SU-DHL-6 (cell line): ENCODE results near the gene CHSY3.

Experiments used
- H2AFZ ChIP-seq: fragments of 200-600 bp; sonication (generic); 2 replicates; pipeline ENCODE4 v1.6.1; 2014; ENCODE audit warnings: low read depth, mild to moderate bottlenecking, moderate library complexity, mixed read lengths, antibody characterized with exemption, low read length; ENCODE audit not compliant: severe bottlenecking
- H3F3A ChIP-seq: fragments of 200-600 bp; shearing (Covaris generic); 2 replicates; pipeline ENCODE4 v1.6.0; 2016; ENCODE audit warnings: antibody characterized with exemption, mild to moderate bottlenecking; ENCODE audit not compliant: insufficient read depth
- H3K27ac ChIP-seq: fragments of 200-600 bp; sonication (generic); 2 replicates; pipeline ENCODE4 v1.5.1; 2016; ENCODE audit warnings: low read depth, mild to moderate bottlenecking, low read length, moderate library complexity, mixed read lengths
- H3K27me3 ChIP-seq: fragments of 200-600 bp; sonication (generic), shearing (Covaris generic); 2 replicates; pipeline ENCODE4 v1.6.0; 2014; ENCODE audit warnings: mild to moderate bottlenecking, low read length
- H3K36me3 ChIP-seq: fragments of 200-600 bp; sonication (generic); 2 replicates; pipeline ENCODE4 v1.6.1; 2014; ENCODE audit warnings: mild to moderate bottlenecking, low read length, mixed read lengths
- H3K4me2 ChIP-seq: fragments of 300-600, 200-600 bp; shearing (Covaris generic), sonication (generic); 2 replicates; pipeline ENCODE4 v1.6.0; 2014; ENCODE audit warnings: low read length, low read depth, mild to moderate bottlenecking; ENCODE audit not compliant: poor library complexity, severe bottlenecking
- H3K4me3 ChIP-seq: fragments of 200-600 bp; sonication (generic); 2 replicates; pipeline ENCODE4 v1.5.1; 2014; ENCODE audit warnings: antibody characterized with exemption, low read length, mild to moderate bottlenecking, mixed read lengths; ENCODE audit not compliant: insufficient read depth, poor library complexity, severe bottlenecking
- H3K79me2 ChIP-seq: fragments of 200-600 bp; sonication (generic); 2 replicates; pipeline ENCODE4 v1.6.1; 2014; ENCODE audit warnings: mild to moderate bottlenecking, low read length, moderate library complexity; ENCODE audit not compliant: insufficient read depth
- H3K9ac ChIP-seq: fragments of 200-600 bp; sonication (generic); 2 replicates; pipeline ENCODE4 v1.7.0; 2014; ENCODE audit warnings: mild to moderate bottlenecking, low read length
- H3K9me2 ChIP-seq: fragments of 200-600 bp; sonication (generic); replicated peaks from 2 replicates; pipeline ENCODE4 v1.6.1; 2014; ENCODE audit warnings: low read length; ENCODE audit not compliant: insufficient read depth
- H3K9me3 ChIP-seq: fragments of 200-600 bp; sonication (generic); 2 replicates; pipeline ENCODE4 v1.6.1; 2014; ENCODE audit warnings: low read length, mixed read lengths; ENCODE audit not compliant: insufficient read depth
- H4K20me1 ChIP-seq: fragments of 200-600 bp; sonication (generic); 2 replicates; pipeline ENCODE4 v1.6.1; 2014; ENCODE audit warnings: low read depth, mild to moderate bottlenecking, antibody characterized with exemption, low read length, moderate library complexity, mixed read lengths
- EZH2phosphoT487 ChIP-seq: fragments of 200-600 bp; sonication (generic), shearing (Covaris generic); conservative IDR thresholded peaks from 2 replicates; pipeline ENCODE4 v1.6.1; 2018; ENCODE audit warnings: mild to moderate bottlenecking, antibody characterized with exemption, low read length, moderate library complexity, mixed read lengths
- TF ChIP-seq, protein P1 (sequence below): fragments of 200-600 bp; sonication (generic); IDR thresholded peaks from one replicate; pipeline ENCODE4 v1.5.1; 2017; ENCODE audit warnings: antibody characterized with exemption, mild to moderate bottlenecking, low read length, moderate library complexity; ENCODE audit not compliant: insufficient read depth, poor library complexity, severe bottlenecking

Gene CHSY3

DNA sequence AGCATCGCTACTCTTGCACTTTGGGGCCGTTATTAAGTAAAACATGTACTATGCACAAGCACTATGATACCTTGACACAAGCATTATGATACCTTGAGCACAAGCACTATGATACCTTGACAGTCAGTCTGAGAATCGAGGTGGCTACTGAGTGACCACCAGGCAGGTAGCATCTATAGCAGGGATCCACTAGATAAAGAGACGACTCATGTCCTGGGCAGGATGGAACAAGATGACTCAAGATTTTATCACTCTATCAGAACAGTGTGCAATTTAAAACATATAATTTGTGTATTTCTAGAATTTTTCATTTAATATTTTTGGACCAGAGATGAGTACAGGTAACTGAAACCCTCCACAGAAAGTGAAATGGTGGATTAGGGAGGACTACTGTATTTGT lies 16.9 kb downstream of the CHSY3 start:
- H3K27me3 ChIP-seq: no peaks in the 10 kb centered on the region
- no peaks in the 10 kb centered on the region for H4K20me1 ChIP-seq
- H3F3A ChIP-seq: no peaks in the 10 kb centered on the region; the same call in 1 of the 2 replicates
- no peak for TF ChIP-seq EZH2phosphoT487
- TF ChIP-seq, protein P1, sequence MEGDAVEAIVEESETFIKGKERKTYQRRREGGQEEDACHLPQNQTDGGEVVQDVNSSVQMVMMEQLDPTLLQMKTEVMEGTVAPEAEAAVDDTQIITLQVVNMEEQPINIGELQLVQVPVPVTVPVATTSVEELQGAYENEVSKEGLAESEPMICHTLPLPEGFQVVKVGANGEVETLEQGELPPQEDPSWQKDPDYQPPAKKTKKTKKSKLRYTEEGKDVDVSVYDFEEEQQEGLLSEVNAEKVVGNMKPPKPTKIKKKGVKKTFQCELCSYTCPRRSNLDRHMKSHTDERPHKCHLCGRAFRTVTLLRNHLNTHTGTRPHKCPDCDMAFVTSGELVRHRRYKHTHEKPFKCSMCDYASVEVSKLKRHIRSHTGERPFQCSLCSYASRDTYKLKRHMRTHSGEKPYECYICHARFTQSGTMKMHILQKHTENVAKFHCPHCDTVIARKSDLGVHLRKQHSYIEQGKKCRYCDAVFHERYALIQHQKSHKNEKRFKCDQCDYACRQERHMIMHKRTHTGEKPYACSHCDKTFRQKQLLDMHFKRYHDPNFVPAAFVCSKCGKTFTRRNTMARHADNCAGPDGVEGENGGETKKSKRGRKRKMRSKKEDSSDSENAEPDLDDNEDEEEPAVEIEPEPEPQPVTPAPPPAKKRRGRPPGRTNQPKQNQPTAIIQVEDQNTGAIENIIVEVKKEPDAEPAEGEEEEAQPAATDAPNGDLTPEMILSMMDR: no peak
- H3K79me2 ChIP-seq: no peaks in the 10 kb centered on the region
- H3K4me3 ChIP-seq: no peak overlapping the region
- H3K9me3 ChIP-seq: no peaks in the 10 kb centered on the region
- no peaks in the 10 kb centered on the region for H3K36me3 ChIP-seq
- no peak overlapping the region for H3K4me2 ChIP-seq
- H3K27ac ChIP-seq: no peak overlapping the region
- H3K9me2 ChIP-seq: no peaks in the 10 kb centered on the region
- H2AFZ ChIP-seq: no peak overlapping the region
- no peak overlapping the region for H3K9ac ChIP-seq

- H3K9me2 ChIP-seq: no peaks in the 10 kb centered on the region
- no peaks in the 10 kb centered on the region for H3K27me3 ChIP-seq
- no peak overlapping the region for H3K4me2 ChIP-seq
- H4K20me1 ChIP-seq: no peaks in the 10 kb centered on the region
- H3K4me3 ChIP-seq: no peak overlapping the region
- no peak overlapping the region for H3K27ac ChIP-seq
- no peaks in the 10 kb centered on the region for H3K36me3 ChIP-seq
- no peaks in the 10 kb centered on the region for H3K79me2 ChIP-seq
- H3K9ac ChIP-seq: no peak overlapping the region
- H2AFZ ChIP-seq: no peak overlapping the region
- no peaks in the 10 kb centered on the region; the same call in 1 of the 2 replicates for H3F3A ChIP-seq
- no peaks in the 10 kb centered on the region for H3K9me3 ChIP-seq
- TF ChIP-seq EZH2phosphoT487: no peak
- TF ChIP-seq, protein P1: no peak
Observed at GRCh38 chr5:129930221-129930620, 26.0 kb downstream of the CHSY3 start.

GRCh38 chr5:129935626-129936025 lies 31.4 kb downstream of the CHSY3 start:
- Histone ChIP-seq H3K9ac (no peak overlapping the region), H3K9me3 (no peaks in the 10 kb centered on the region), H3K4me3 (no peak overlapping the region), H3K9me2 (no peaks in the 10 kb centered on the region), H3K4me2 (no peak overlapping the region), H3K79me2 (no peaks in the 10 kb centered on the region), H2AFZ (no peak overlapping the region), H3K36me3 (no peaks in the 10 kb centered on the region), H3K27me3 (no peaks in the 10 kb centered on the region), H3K27ac (no peak overlapping the region), H4K20me1 (no peaks in the 10 kb centered on the region), H3F3A (no peaks in the 10 kb centered on the region)
- TF ChIP-seq, protein P1: no peak
- no peak for TF ChIP-seq EZH2phosphoT487
